NCI-H748 (cell line): ENCODE measurements around the gene MBTPS2.

Source experiments
- DNase-seq: peaks from one replicate; lab custom pipeline; 2025; ENCODE audit not compliant: unreplicated experiment; lab: John Stamatoyannopoulos, UW

The MBTPS2 gene

GRCh38 chrX:21933077-21933476 is 93.7 kb downstream of the MBTPS2 start:
- peak; percentile 9 for DNase-seq

- no peak for DNase-seq
Measured at GRCh38 chrX:21934414-21934813, 95.0 kb downstream of the MBTPS2 start.
